KMS-11 (cell line): Measurements from ENCODE around the gene PDXDC1.
"Not testable (repeated sequence)": the region's sequence is repeated elsewhere in the genome, so short reads cannot be mapped to it uniquely, and the experiment has no call there.

ENCODE experiments used
- H2AFZ ChIP-seq: fragments of 200-600 bp; sonication (generic); 2 replicates; pipeline ENCODE4 v1.6.1; 2016; ENCODE audit warnings: antibody characterized with exemption, mixed run types, low read depth
- H3K27ac ChIP-seq: fragments of 200-600 bp; sonication (generic); 2 replicates; pipeline ENCODE4 v1.6.1; 2016; ENCODE audit warnings: mild to moderate bottlenecking, mixed run types
- H3K27me3 ChIP-seq: fragments of 200-600 bp; sonication (generic); 2 replicates; pipeline ENCODE4 v1.6.1; 2017; ENCODE audit warnings: mild to moderate bottlenecking, low read depth, mixed run types, moderate library complexity; ENCODE audit not compliant: insufficient read depth
- H3K36me3 ChIP-seq: fragments of 200-600 bp; sonication (generic); 2 replicates; pipeline ENCODE4 v1.6.1; 2017; ENCODE audit warnings: mild to moderate bottlenecking, mixed run types; ENCODE audit not compliant: insufficient read depth
- H3K4me1 ChIP-seq: fragments of 200-600 bp; sonication (generic); 2 replicates; pipeline ENCODE4 v1.6.1; 2016; ENCODE audit warnings: mild to moderate bottlenecking, low read depth, mixed run types; ENCODE audit not compliant: poor library complexity, severe bottlenecking
- H3K4me2 ChIP-seq: fragments of 200-600 bp; sonication (generic); 2 replicates; pipeline ENCODE4 v1.7.0; 2016; ENCODE audit warnings: mild to moderate bottlenecking, mixed run types
- H3K4me3 ChIP-seq: fragments of 200-600 bp; sonication (generic); IDR thresholded peaks from 2 replicates; pipeline ENCODE4 v1.6.1; 2017; ENCODE audit warnings: low read depth, low read length, mixed read lengths; ENCODE audit not compliant: insufficient read depth
- H3K79me2 ChIP-seq: fragments of 200-600 bp; sonication (generic); 2 replicates; pipeline ENCODE4 v1.6.1; 2016; ENCODE audit warnings: low read depth, mixed run types; ENCODE audit not compliant: insufficient read depth
- H3K9ac ChIP-seq: fragments of 200-600 bp; sonication (generic); 2 replicates; pipeline ENCODE4 v1.6.1; 2016; ENCODE audit warnings: mild to moderate bottlenecking, mixed run types
- H4K20me1 ChIP-seq: fragments of 200-600 bp; sonication (generic); 2 replicates; pipeline ENCODE4 v1.6.1; 2016; ENCODE audit warnings: mild to moderate bottlenecking, mixed run types; ENCODE audit not compliant: insufficient read depth

PDXDC1 gene

DNA sequence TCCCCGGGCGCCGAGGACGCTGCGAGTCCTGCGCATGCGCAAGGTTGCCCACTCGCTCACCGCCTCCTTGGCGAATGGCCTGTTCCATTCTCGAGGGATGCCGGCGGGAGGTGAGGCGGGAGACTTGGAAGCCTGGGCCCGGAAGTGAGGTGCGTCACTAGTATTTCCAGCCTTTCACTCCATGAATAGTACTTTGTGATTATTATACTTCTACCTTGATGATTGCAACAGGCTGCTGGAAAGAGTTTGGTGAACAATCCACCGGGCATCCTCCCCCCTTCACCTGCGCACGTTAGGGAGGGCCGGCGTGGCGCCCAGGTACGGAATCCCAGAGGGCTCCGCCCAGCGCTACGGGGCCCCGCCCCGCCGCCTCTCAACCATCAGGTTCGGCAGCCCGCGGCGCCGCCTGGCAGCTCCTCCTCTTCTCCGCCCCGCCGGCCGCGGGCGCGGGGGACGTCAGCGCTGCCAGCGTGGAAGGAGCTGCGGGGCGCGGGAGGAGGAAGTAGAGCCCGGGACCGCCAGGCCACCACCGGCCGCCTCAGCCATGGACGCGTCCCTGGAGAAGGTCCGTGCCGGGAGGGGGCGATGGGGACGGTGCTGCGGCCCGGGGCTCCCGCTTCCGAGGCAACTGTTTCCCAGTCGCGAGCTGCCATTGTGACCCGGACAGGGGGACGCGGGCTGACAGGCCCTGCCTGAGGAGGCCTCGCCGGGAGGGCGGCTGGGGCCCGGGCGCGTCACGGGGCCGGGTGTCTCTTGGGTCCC is at the start of gene PDXDC1:
TSS of gene PDXDC1 (plus strand) at position 371 of the 762 bp plus-strand sequence. CDS start at position 545, 174 bp downstream.
- not testable (repeated sequence) for H3K4me3 ChIP-seq, H3K27me3 ChIP-seq, H3K36me3 ChIP-seq, H4K20me1 ChIP-seq
- Histone ChIP-seq H3K9ac (peak within 1 kb of the TSS; percentile 73), H2AFZ (peak within 1 kb of the TSS; percentile 94), H3K79me2 (peaks cover 38% of the 10 kb centered on the region; the same call in 1 of the 2 replicates), H3K27ac (peak within 1 kb of the TSS; percentile 39; the same call in 1 of the 2 replicates), H3K4me2 (peak within 1 kb of the TSS; percentile 72), H3K4me1 (peaks cover 13% of the 10 kb centered on the region)

- not testable (repeated sequence) for H3K79me2 ChIP-seq, H3K4me2 ChIP-seq, H3K4me3 ChIP-seq, H3K27me3 ChIP-seq, H3K4me1 ChIP-seq, H4K20me1 ChIP-seq, H3K27ac ChIP-seq, H3K9ac ChIP-seq, H2AFZ ChIP-seq, H3K36me3 ChIP-seq
These were observed 46.6 kb upstream of the PDXDC1 start for GRCh38 chr16:14928064-14928714.

GRCh38 chr16:14929176-14929575 is 45.6 kb upstream of the PDXDC1 start:
- H3K4me2 ChIP-seq, H4K20me1 ChIP-seq, H3K4me1 ChIP-seq, H3K9ac ChIP-seq, H3K79me2 ChIP-seq, H3K36me3 ChIP-seq, H2AFZ ChIP-seq, H3K4me3 ChIP-seq, H3K27ac ChIP-seq, H3K27me3 ChIP-seq: not testable (repeated sequence)

- not testable (repeated sequence) for H3K36me3 ChIP-seq, H3K27ac ChIP-seq, H3K4me2 ChIP-seq, H2AFZ ChIP-seq, H3K4me1 ChIP-seq, H3K27me3 ChIP-seq, H3K9ac ChIP-seq, H3K79me2 ChIP-seq, H4K20me1 ChIP-seq, H3K4me3 ChIP-seq
These were observed 44.6 kb upstream of the PDXDC1 start for GRCh38 chr16:14930246-14930645.

DNA sequence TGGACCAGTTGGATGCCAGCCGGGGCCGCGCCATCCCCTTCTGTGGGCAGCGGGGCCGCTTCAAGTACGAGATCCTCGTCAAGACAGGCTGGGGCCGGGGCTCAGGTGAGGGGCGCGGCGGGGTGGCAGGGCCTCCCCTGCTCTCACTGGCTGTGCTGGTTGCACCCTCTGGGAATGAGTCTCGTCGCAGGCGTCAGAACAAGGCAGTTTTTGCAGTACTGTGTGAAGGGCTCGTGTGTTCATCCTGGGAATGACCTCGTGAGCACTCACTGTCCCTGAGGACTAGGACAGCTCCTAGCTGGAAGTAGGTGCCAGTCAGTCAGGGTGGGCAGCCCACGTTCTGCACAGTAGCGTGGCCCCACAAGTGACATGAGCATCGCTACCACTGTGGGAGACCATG is 43.9 kb upstream of the PDXDC1 start:
- H3K4me1 ChIP-seq, H3K4me3 ChIP-seq, H3K79me2 ChIP-seq, H3K4me2 ChIP-seq, H3K27me3 ChIP-seq, H3K9ac ChIP-seq, H4K20me1 ChIP-seq, H3K36me3 ChIP-seq, H2AFZ ChIP-seq, H3K27ac ChIP-seq: not testable (repeated sequence)

DNA sequence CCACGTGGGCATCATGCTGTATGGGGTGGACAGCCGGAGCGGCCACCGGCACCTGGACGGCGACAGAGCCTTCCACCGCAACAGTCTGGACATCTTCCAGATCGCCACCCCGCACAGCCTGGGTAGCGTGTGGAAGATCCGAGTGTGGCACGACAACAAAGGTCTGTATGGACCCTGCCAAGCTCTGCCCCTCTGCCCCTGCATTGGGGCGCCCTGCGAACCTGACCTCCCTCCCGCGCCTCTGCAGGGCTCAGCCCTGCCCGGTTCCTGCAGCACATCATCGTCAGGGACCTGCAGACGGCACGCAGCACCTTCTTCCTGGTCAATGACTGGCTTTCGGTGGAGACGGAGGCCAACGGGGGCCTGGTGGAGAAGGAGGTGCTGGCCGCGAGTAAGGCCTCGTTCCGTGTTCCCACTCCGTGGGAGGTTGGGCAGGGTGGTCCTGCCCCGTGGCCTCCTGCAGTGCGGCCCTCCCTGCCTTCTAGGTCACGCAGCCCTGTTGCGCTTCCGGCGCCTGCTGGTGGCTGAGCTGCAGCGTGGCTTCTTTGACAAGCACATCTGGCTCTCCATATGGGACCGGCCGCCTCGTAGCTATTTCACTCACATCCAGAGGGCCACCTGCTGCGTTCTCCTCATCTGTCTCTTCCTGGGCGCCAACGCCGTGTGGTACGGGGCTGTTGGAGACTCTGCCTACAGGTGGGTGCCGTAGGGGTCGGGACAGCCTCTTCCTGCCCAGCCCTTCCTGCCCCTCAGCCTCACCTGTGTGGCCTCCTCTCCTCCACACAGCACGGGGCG is 42.0 kb upstream of the PDXDC1 start:
- not testable (repeated sequence) for H3K36me3 ChIP-seq, H3K27me3 ChIP-seq, H4K20me1 ChIP-seq

GRCh38 chr16:14937143-14937542 is 37.7 kb upstream of the PDXDC1 start, which contains the start of gene NPIPA1:
Gene NPIPA1, plus strand, starts transcription at chr16:14937443. Its CDS starts 0 bp downstream, at chr16:14937443.
- H3K27ac ChIP-seq, H3K4me2 ChIP-seq, H3K9ac ChIP-seq, H4K20me1 ChIP-seq, H3K79me2 ChIP-seq, H3K4me1 ChIP-seq, H3K36me3 ChIP-seq, H3K4me3 ChIP-seq, H2AFZ ChIP-seq, H3K27me3 ChIP-seq: not testable (repeated sequence)

More for the DNA sequence above, 42.0 kb upstream of the PDXDC1 start:
- H3K27ac ChIP-seq, H3K79me2 ChIP-seq, H2AFZ ChIP-seq, H3K4me3 ChIP-seq, H3K9ac ChIP-seq, H3K4me1 ChIP-seq, H3K4me2 ChIP-seq: not testable (repeated sequence)

DNA sequence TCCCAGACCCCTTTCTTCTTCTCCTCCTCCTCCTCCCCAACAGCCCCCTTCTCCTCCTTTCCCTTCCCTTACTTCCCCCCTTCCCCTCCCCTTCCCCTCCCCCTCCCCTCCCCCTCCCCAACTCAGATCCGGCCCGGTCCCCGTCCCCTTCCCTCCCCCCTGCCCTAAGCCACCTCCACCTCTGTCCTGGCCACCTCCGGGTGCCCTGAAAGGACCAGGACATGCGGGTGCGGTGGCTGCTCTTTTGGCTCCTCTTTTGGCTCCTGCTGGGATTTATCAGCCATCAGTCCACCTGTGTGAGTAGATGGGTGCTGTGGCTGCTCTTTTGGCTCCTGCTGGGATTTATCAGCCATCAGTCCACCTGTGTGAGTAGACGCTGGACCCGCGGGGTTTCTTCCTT is 36.8 kb upstream of the PDXDC1 start:
- not testable (repeated sequence) for H3K4me3 ChIP-seq, H3K4me2 ChIP-seq, H3K36me3 ChIP-seq, H3K27me3 ChIP-seq, H3K27ac ChIP-seq, H3K4me1 ChIP-seq, H3K79me2 ChIP-seq, H2AFZ ChIP-seq, H4K20me1 ChIP-seq, H3K9ac ChIP-seq

DNA sequence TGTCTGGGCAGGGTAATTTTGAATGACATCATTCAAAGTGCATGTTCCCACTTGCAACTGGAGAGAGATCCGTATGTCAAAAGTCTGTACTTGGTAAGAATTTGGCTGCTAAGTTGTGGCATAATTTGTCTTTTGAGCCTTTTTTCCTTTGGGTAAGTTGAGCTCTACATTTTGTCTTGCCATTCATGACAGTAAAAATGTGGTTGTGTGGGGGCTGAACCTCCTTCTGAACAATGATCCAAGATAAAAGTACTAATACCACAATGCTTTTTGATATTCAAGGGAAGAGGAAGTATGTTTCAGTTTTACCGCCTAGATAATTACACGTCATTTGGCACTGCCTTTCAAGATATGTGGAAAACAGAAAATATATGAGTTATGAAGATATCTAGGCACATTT is 32.1 kb upstream of the PDXDC1 start:
- H3K4me2 ChIP-seq, H3K27me3 ChIP-seq, H3K27ac ChIP-seq, H3K36me3 ChIP-seq, H4K20me1 ChIP-seq, H3K79me2 ChIP-seq, H3K4me3 ChIP-seq, H2AFZ ChIP-seq, H3K4me1 ChIP-seq, H3K9ac ChIP-seq: not testable (repeated sequence)
